ENCODE results near the gene GATA3.

GRCh38 chr10:8009031-8009430 lies 45.5 kb upstream of the GATA3 start:
- no peak for TF ChIP-seq CTCF (IDR thresholded peaks at IDR 0.05)
- TF ChIP-seq POLR2A (IDR thresholded peaks at IDR 0.05): no peak
- TF ChIP-seq EP300 (IDR thresholded peaks at IDR 0.05): no peak
